IMR-90 (cell line): Measurements from ENCODE around the gene OR52K2. TPM values are rescaled to one million over a fixed set of nuclear protein-coding genes. Genes with fewer than 3 reads are reported as not detected.

Source experiments
- ATAC-seq: fragments of 200-7000 bp; cut with Tn5 transposase; 2 replicates; pipeline ENCODE4 v1.9.1; 2020; ENCODE audit warnings: low read depth, mild to moderate bottlenecking, moderate library complexity
- BruUV-seq: library from RNA; stranded (reverse); fragments of 400-500 nt; replicated peaks from 2 replicates; lab custom pipeline; 2021; lab: Mats Ljungman, UMichigan
- CTCF ChIA-PET: fragments of 300-600 bp; formaldehyde crosslinking; extraction: SDS; loops from one replicate; lab custom pipeline; 2021; ENCODE audit warnings: antibody characterized with exemption; lab: Yijun Ruan, JAX
- POLR2A ChIA-PET: fragments of 300-600 bp; sonication (Branson Sonifier 250); formaldehyde crosslinking; loops from one replicate; lab custom pipeline; 2022; ENCODE audit warnings: antibody characterized with exemption; ENCODE audit not compliant: unreplicated experiment; lab: Charles Lee
- DNase-seq: peaks from one replicate; pipeline ENCODE4 v3.0.0; 2013
- H2AFZ ChIP-seq: replicated peaks from 2 replicates; pipeline ENCODE3; 2013; ENCODE audit warnings: low read length, mild to moderate bottlenecking; ENCODE audit not compliant: poor library complexity
- H2AK5ac ChIP-seq: 2 replicates; pipeline ENCODE4 v1.6.1; 2013; ENCODE audit warnings: low read depth, low read length, inconsistent platforms
- H2AK9ac ChIP-seq: replicated peaks from 2 replicates; pipeline ENCODE3; 2013; ENCODE audit warnings: mild to moderate bottlenecking, low read depth, low read length, moderate library complexity; ENCODE audit not compliant: poor library complexity
- H2BK120ac ChIP-seq: 2 replicates; pipeline ENCODE4 v1.6.1; 2013; ENCODE audit warnings: low read depth, low read length, inconsistent platforms
- H2BK15ac ChIP-seq: 3 replicates; pipeline ENCODE4 v1.6.1; 2013; ENCODE audit warnings: low read depth, low read length, inconsistent platforms
- H2BK20ac ChIP-seq: 2 replicates; pipeline ENCODE4 v1.6.1; 2013; ENCODE audit warnings: low read depth, mild to moderate bottlenecking, inconsistent platforms, low read length, moderate library complexity
- H2BK5ac ChIP-seq: 2 replicates; pipeline ENCODE4 v1.6.1; 2013; ENCODE audit warnings: mild to moderate bottlenecking, low read depth, low read length, inconsistent platforms; ENCODE audit not compliant: poor library complexity, severe bottlenecking
- H3K14ac ChIP-seq: replicated peaks from 2 replicates; pipeline ENCODE4 v1.6.1; 2013; ENCODE audit warnings: low read depth, low read length, inconsistent platforms
- H3K18ac ChIP-seq: 2 replicates; pipeline ENCODE4 v1.6.1; 2013; ENCODE audit warnings: low read depth, low read length, control low read depth
- H3K23ac ChIP-seq: 2 replicates; pipeline ENCODE4 v1.6.1; 2013; ENCODE audit warnings: low read depth, low read length, inconsistent platforms
- H3K27ac ChIP-seq: 2 replicates; pipeline ENCODE4 v1.5.1; 2013; ENCODE audit warnings: mild to moderate bottlenecking, control low read depth, low read length; ENCODE audit not compliant: insufficient read depth
- H3K27me3 ChIP-seq: 2 replicates; pipeline ENCODE4 v1.6.1; 2013; ENCODE audit warnings: low read length; ENCODE audit not compliant: control insufficient read depth, insufficient read depth
- H3K36me3 ChIP-seq: 2 replicates; pipeline ENCODE4 v1.6.1; 2013; ENCODE audit warnings: low read length, mixed read lengths; ENCODE audit not compliant: control insufficient read depth, insufficient read depth
- H3K4ac ChIP-seq: 2 replicates; pipeline ENCODE4 v1.6.1; 2013; ENCODE audit warnings: low read depth, low read length, inconsistent platforms
- H3K4me1 ChIP-seq: 2 replicates; pipeline ENCODE4 v1.6.1; 2013; ENCODE audit warnings: low read length, mixed read lengths; ENCODE audit not compliant: control insufficient read depth, insufficient read depth
- H3K4me2 ChIP-seq: 2 replicates; pipeline ENCODE4 v1.6.1; 2013; ENCODE audit warnings: low read depth, mild to moderate bottlenecking, control low read depth, low read length, moderate library complexity
- H3K4me3 ChIP-seq: 2 replicates; pipeline ENCODE4 v1.5.1; 2013; ENCODE audit warnings: low read depth, mild to moderate bottlenecking, control low read depth, low read length, moderate library complexity; ENCODE audit not compliant: insufficient read depth
- H3K56ac ChIP-seq: 2 replicates; pipeline ENCODE4 v1.6.1; 2013; ENCODE audit warnings: low read length, inconsistent platforms; ENCODE audit not compliant: insufficient read depth; ENCODE audit errors: extremely low read depth
- H3K79me1 ChIP-seq, 2 experiments: 2 replicates each; pipeline ENCODE4 v1.6.1; 2013; ENCODE audit warnings: low read length in 2 of 2, inconsistent platforms in 1 of 2, low read depth in 1 of 2
- H3K9ac ChIP-seq: 2 replicates; pipeline ENCODE4 v1.6.1; 2013; ENCODE audit warnings: low read depth, low read length, control low read depth
- H3K9me1 ChIP-seq: 2 replicates; pipeline ENCODE4 v1.6.1; 2013; ENCODE audit warnings: low read length, inconsistent platforms; ENCODE audit not compliant: insufficient read depth
- H3K9me3 ChIP-seq: 2 replicates; pipeline ENCODE4 v1.6.1; 2013; ENCODE audit warnings: low read length; ENCODE audit not compliant: control insufficient read depth, insufficient read depth
- H4K20me1 ChIP-seq: 2 replicates; pipeline ENCODE4 v1.6.1; 2013; ENCODE audit warnings: low read length, inconsistent platforms; ENCODE audit not compliant: insufficient read depth
- H4K5ac ChIP-seq: 2 replicates; pipeline ENCODE4 v1.6.1; 2013; ENCODE audit warnings: mild to moderate bottlenecking, low read depth, low read length, control low read depth
- H4K8ac ChIP-seq, 2 experiments: 2 replicates each; pipeline ENCODE4 v1.6.1; 2013; ENCODE audit warnings: low read depth in 2 of 2, low read length in 2 of 2, control low read depth in 1 of 2, inconsistent platforms in 1 of 2
- H4K91ac ChIP-seq: 2 replicates; pipeline ENCODE4 v1.6.1; 2013; ENCODE audit warnings: low read depth, low read length, inconsistent platforms; ENCODE audit not compliant: insufficient read depth
- BHLHE40 ChIP-seq: fragments of 150-350 bp; IDR thresholded peaks from 2 replicates; pipeline ENCODE4 v1.6.1; 2016; ENCODE audit warnings: mild to moderate bottlenecking, low read depth, low read length
- CEBPB ChIP-seq: IDR thresholded peaks from 2 replicates; pipeline ENCODE4 v1.6.1; 2012; ENCODE audit warnings: low read depth, low read length, improper control_type of control experiment
- CHD1 ChIP-seq: IDR thresholded peaks from 2 replicates; pipeline ENCODE4 v1.6.1; 2012; ENCODE audit warnings: low read depth, low read length, improper control_type of control experiment
- FOS ChIP-seq: fragments of 150-350 bp; IDR thresholded peaks from 2 replicates; pipeline ENCODE4 v1.6.1; 2016; ENCODE audit warnings: low read depth, low read length
- MAFK ChIP-seq: IDR thresholded peaks from 2 replicates; pipeline ENCODE4 v1.6.1; 2012; ENCODE audit warnings: low read depth, low read length, improper control_type of control experiment
- MAZ ChIP-seq: IDR thresholded peaks from 2 replicates; pipeline ENCODE4 v1.6.1; 2012; ENCODE audit warnings: low read depth, mild to moderate bottlenecking, low read length, improper control_type of control experiment, moderate library complexity, borderline replicate concordance
- MXI1 ChIP-seq: IDR thresholded peaks from 2 replicates; pipeline ENCODE4 v1.6.1; 2012; ENCODE audit warnings: low read depth, mild to moderate bottlenecking, low read length, moderate library complexity, borderline replicate concordance
- NFE2L2 ChIP-seq: fragments of 150-350 bp; IDR thresholded peaks from 2 replicates; pipeline ENCODE4 v1.6.1; 2016; ENCODE audit warnings: low read depth, mild to moderate bottlenecking, low read length
- POLR2A ChIP-seq: IDR thresholded peaks from 2 replicates; pipeline ENCODE4 v1.6.1; 2012; ENCODE audit warnings: mild to moderate bottlenecking, low read depth, low read length
- RAD21 ChIP-seq: IDR thresholded peaks from 2 replicates; pipeline ENCODE4 v1.6.1; 2012; ENCODE audit warnings: low read length, improper control_type of control experiment
- RCOR1 ChIP-seq: IDR thresholded peaks from 2 replicates; pipeline ENCODE4 v1.6.1; 2012; ENCODE audit warnings: mild to moderate bottlenecking, low read length, improper control_type of control experiment; ENCODE audit not compliant: insufficient replicate concordance
- RFX5 ChIP-seq: IDR thresholded peaks from 2 replicates; pipeline ENCODE4 v1.8.0; 2012; ENCODE audit warnings: low read depth, mild to moderate bottlenecking, low read length, moderate library complexity
- SMC3 ChIP-seq: fragments of 150-350 bp; IDR thresholded peaks from 2 replicates; pipeline ENCODE4 v1.6.1; 2016; ENCODE audit warnings: low read depth, mild to moderate bottlenecking, antibody characterized with exemption, low read length, moderate library complexity
- WGBS, 2 experiments: methylation state at CpG; one replicate each; pipeline versions ENCODE4 v1.1.5 to v1.1.7; 2013; ENCODE audit warnings: missing lambda C conversion rate in 2 of 2; ENCODE audit not compliant: insufficient read length in 1 of 2; ENCODE audit errors: extremely low coverage in 2 of 2; 5-methylcytosine and 5-hydroxymethylcytosine counted together
- dilution Hi-C: fragments of 300-500 bp; cut with HindIII; formaldehyde crosslinking; loops from one replicate; pipeline ENCODE4 v1.14.3; 2018; ENCODE audit warnings: low sequenced_read_pairs; ENCODE audit not compliant: unreplicated experiment
- in situ Hi-C: fragments of 300-500 bp; cut with MboI; formaldehyde crosslinking; loops from 3 replicates; pipeline ENCODE4 v1.14.3; 2019; ENCODE audit warnings: low sequenced_read_pairs, inconsistent platforms, mixed read lengths
- intact Hi-C: fragments of 100-400 bp; cut with micrococcal nuclease; formaldehyde crosslinking; loops from 2 replicates; pipeline ENCODE4 v1.10.0; 2022
- polyA plus RNA-seq, 3 experiments: library from polyadenylated mRNA; depleted of rRNA; stranded (reverse); fragments of >200 nt; gene quantifications; 2 replicates each; pipeline ENCODE4 v1.2.3, GENCODE V29; 2012; ENCODE audit warnings: low replicate concordance in 1 of 3
- total RNA-seq: library from RNA; depleted of rRNA; stranded (reverse); fragments of >200 nt; gene quantifications from 2 replicates; pipeline ENCODE4 v1.2.3, GENCODE V29; 2012
- TF ChIP-seq, protein P1 (sequence below): fragments of 150-350 bp; IDR thresholded peaks from 2 replicates; pipeline ENCODE4 v1.6.1; 2016; ENCODE audit warnings: low read depth, mild to moderate bottlenecking, low read length, moderate library complexity, borderline replicate concordance
- TF ChIP-seq, protein P2 (sequence below): conservative IDR thresholded peaks from 2 replicates; pipeline ENCODE4 v1.5.1; 2012; ENCODE audit warnings: mild to moderate bottlenecking, low read depth, low read length, improper control_type of control experiment
- TF ChIP-seq, protein P3 (sequence below): fragments of 150-350 bp; IDR thresholded peaks from 2 replicates; pipeline ENCODE4 v1.6.1; 2017; ENCODE audit warnings: mild to moderate bottlenecking, antibody characterized with exemption, low read length, low read depth

Gene OR52K2
- total and polyA plus RNA-seq, 2 of the 4 experiments (the other 2 are of a cell fraction): not detected

DNA sequence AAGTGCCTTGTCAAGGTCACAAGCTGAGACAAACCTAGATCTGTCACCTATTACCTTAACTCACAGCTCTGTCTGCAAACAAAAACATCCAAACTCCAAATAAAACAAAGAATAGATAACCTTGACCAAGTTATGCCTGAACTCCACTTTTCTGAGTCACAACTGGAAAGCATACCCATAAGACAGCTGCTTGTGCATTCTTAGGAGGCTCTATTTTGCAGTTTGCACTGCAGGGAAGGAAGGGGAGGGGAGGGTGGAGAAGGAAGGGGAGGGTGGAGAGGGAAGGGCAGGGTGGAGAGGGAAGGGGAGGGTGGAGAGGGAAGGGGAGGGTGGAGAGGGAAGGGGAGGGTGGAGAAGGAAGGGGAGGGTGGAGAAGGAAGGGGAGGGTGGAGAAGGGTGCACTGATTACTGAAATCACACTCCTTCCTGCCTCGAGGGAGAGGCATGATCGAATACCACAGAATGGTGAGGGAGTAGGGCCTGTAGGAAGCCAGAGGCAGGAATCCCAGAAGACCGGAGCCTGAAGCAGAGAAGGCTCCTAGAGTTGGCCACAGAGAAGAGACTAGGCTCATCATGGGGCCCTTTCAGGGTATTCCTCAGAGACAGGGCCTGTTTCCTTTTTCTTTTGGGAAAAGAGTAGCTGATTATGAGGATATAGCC is 5.7 kb upstream of the OR52K2 start:
- intact Hi-C loops (no loop called here), dilution Hi-C loops (no loop called here), in situ Hi-C loops (no loop called here)
- H3K27ac ChIP-seq: no peak overlapping the region
- H3K18ac ChIP-seq: no peak overlapping the region
- no peak overlapping the region for H2BK5ac ChIP-seq
- no peaks in the 10 kb centered on the region for H3K36me3 ChIP-seq
- no peaks in the 10 kb centered on the region for H3K9me3 ChIP-seq
- no peak overlapping the region for H3K56ac ChIP-seq
- ChIA-PET POLR2A (no interaction called here), CTCF (no interaction called here)
- no peak overlapping the region for H3K4ac ChIP-seq
- H3K9me1 ChIP-seq: no peaks in the 10 kb centered on the region
- H3K4me2 ChIP-seq: no peak overlapping the region
- H4K5ac ChIP-seq: no peak overlapping the region
- no CpG with 5 or more reads among the region's 3 CpGs for WGBS, 2 experiments
- no peaks in the 10 kb centered on the region for H3K27me3 ChIP-seq
- no peaks in the 10 kb centered on the region for H3K4me1 ChIP-seq
- H3K14ac ChIP-seq: no peak overlapping the region
- H3K23ac ChIP-seq: no peak overlapping the region
- no peak overlapping the region for H2BK15ac ChIP-seq
- no peak overlapping the region for H2BK20ac ChIP-seq
- no peak for TF ChIP-seq MAFK
- no peak for TF ChIP-seq MXI1
- TF ChIP-seq RCOR1: no peak
- TF ChIP-seq, protein P1, sequence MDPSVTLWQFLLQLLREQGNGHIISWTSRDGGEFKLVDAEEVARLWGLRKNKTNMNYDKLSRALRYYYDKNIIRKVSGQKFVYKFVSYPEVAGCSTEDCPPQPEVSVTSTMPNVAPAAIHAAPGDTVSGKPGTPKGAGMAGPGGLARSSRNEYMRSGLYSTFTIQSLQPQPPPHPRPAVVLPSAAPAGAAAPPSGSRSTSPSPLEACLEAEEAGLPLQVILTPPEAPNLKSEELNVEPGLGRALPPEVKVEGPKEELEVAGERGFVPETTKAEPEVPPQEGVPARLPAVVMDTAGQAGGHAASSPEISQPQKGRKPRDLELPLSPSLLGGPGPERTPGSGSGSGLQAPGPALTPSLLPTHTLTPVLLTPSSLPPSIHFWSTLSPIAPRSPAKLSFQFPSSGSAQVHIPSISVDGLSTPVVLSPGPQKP: no peak
- no peak for TF ChIP-seq FOS
- no peak for TF ChIP-seq SMC3
- TF ChIP-seq NFE2L2: no peak
- no peak for TF ChIP-seq RAD21
- TF ChIP-seq CHD1: no peak
- no peak for TF ChIP-seq RFX5
- TF ChIP-seq BHLHE40: no peak
- TF ChIP-seq, protein P2, sequence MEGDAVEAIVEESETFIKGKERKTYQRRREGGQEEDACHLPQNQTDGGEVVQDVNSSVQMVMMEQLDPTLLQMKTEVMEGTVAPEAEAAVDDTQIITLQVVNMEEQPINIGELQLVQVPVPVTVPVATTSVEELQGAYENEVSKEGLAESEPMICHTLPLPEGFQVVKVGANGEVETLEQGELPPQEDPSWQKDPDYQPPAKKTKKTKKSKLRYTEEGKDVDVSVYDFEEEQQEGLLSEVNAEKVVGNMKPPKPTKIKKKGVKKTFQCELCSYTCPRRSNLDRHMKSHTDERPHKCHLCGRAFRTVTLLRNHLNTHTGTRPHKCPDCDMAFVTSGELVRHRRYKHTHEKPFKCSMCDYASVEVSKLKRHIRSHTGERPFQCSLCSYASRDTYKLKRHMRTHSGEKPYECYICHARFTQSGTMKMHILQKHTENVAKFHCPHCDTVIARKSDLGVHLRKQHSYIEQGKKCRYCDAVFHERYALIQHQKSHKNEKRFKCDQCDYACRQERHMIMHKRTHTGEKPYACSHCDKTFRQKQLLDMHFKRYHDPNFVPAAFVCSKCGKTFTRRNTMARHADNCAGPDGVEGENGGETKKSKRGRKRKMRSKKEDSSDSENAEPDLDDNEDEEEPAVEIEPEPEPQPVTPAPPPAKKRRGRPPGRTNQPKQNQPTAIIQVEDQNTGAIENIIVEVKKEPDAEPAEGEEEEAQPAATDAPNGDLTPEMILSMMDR: no peak
- TF ChIP-seq POLR2A: no peak
- no peak for TF ChIP-seq MAZ
- no peak for TF ChIP-seq CEBPB
- TF ChIP-seq, protein P3, sequence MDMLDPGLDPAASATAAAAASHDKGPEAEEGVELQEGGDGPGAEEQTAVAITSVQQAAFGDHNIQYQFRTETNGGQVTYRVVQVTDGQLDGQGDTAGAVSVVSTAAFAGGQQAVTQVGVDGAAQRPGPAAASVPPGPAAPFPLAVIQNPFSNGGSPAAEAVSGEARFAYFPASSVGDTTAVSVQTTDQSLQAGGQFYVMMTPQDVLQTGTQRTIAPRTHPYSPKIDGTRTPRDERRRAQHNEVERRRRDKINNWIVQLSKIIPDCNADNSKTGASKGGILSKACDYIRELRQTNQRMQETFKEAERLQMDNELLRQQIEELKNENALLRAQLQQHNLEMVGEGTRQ: no peak
- H3K4me3 ChIP-seq: no peak overlapping the region
- no peaks in the 10 kb centered on the region for H3K79me1 ChIP-seq
- H2BK120ac ChIP-seq: no peak overlapping the region
- H2AK5ac ChIP-seq: no peak overlapping the region
- no peak overlapping the region for H4K91ac ChIP-seq
- no peak overlapping the region for H4K8ac ChIP-seq
- BruUV-seq: no TSS peak
- H2AK9ac ChIP-seq: no peak overlapping the region
- DNase-seq (no peak), ATAC-seq (no peak)
- no peaks in the 10 kb centered on the region for H4K20me1 ChIP-seq
- no peak overlapping the region for H2AFZ ChIP-seq
- H3K9ac ChIP-seq: no peak overlapping the region
